Upper lobe of left lung (tissue), 4 donors: ENCODE results near the gene NCS1.
A peak's percentile ranks its signal among the peaks of the same experiment; 100 is the strongest.

Source experiments
- CTCF ChIP-seq, 6 experiments: fragments of 450-650 bp in 4 of 6; fragments of 200-600 bp in 2 of 6; sonication (generic) in 2 of 6; IDR thresholded peaks; one replicate each; pipeline ENCODE4 v1.5.1; 2016 to 2019; ENCODE audit warnings: antibody characterized with exemption in 6 of 6
- POLR2A ChIP-seq, 4 donors: fragments of 450-650 bp; IDR thresholded peaks; one replicate each; pipeline ENCODE4 v1.5.1; 2016 to 2017; ENCODE audit warnings: antibody characterized with exemption in 4 of 4, mild to moderate bottlenecking in 2 of 4
- POLR2AphosphoS5 ChIP-seq, 2 donors: sonication (generic); formaldehyde crosslinking; IDR thresholded peaks; one replicate each; pipeline ENCODE4 v1.5.1; 2017; ENCODE audit warnings: antibody characterized with exemption in 2 of 2

- TF ChIP-seq POLR2A (IDR thresholded peaks at IDR 0.05) (no peak), CTCF (IDR thresholded peaks at IDR 0.05) (no peak), POLR2AphosphoS5 (IDR thresholded peaks at IDR 0.05) (peak; percentile 27 to 33)
Observed at GRCh38 chr9:130129432-130130061, 42.7 kb upstream of the NCS1 start.
